GM19324 (cell line): ENCODE measurements around the gene OAS2.
"Not testable (repeated sequence)": the region's sequence is repeated elsewhere in the genome, so short reads cannot be mapped to it uniquely, and the experiment has no call there.

Source experiments
- ATAC-seq: cut with Tn5 transposase; IDR thresholded peaks from one replicate; pipeline ENCODE4 v1.9.1; 2021; ENCODE audit warnings: mild to moderate bottlenecking, moderate library complexity; ENCODE audit not compliant: unreplicated experiment, low FRiP score

Gene OAS2

GRCh38 chr12:112979041-112979680, 842 bp downstream of the OAS2 start:
- ATAC-seq = peak; percentile 28

GRCh38 chr12:112980491-112981158, 2.3 kb downstream of the OAS2 start:
- ATAC-seq = no peak

GRCh38 chr12:112985642-112986290, 7.4 kb downstream of the OAS2 start:
- ATAC-seq = no peak

GRCh38 chr12:112986291-112986800, 8.0 kb downstream of the OAS2 start:
- no peak for ATAC-seq

GRCh38 chr12:112987561-112987960, 9.2 kb downstream of the OAS2 start:
- no peak for ATAC-seq

- no peak for ATAC-seq
Observed at GRCh38 chr12:112988224-112988623, 9.9 kb downstream of the OAS2 start.

- not testable (repeated sequence) for ATAC-seq
Observed at GRCh38 chr12:112988823-112989385, 10.6 kb downstream of the OAS2 start.

- no peak for ATAC-seq
Observed at GRCh38 chr12:112989806-112990205, 11.5 kb downstream of the OAS2 start.

GRCh38 chr12:112992541-112993398, 14.5 kb downstream of the OAS2 start:
- ATAC-seq = no peak

GRCh38 chr12:112995008-112995407, 16.7 kb downstream of the OAS2 start:
- ATAC-seq = no peak

GRCh38 chr12:112996501-112996900, 18.2 kb downstream of the OAS2 start:
- ATAC-seq = no peak

- no peak for ATAC-seq
Observed at GRCh38 chr12:112997506-112997905, 19.2 kb downstream of the OAS2 start.

- peak; percentile 92 for ATAC-seq
Observed at GRCh38 chr12:112998987-112999767, 20.9 kb downstream of the OAS2 start.

GRCh38 chr12:113000433-113000832, 22.1 kb downstream of the OAS2 start:
- no peak for ATAC-seq

- ATAC-seq = no peak
Observed at GRCh38 chr12:113002155-113002554, 23.8 kb downstream of the OAS2 start.

- ATAC-seq = no peak
Observed at GRCh38 chr12:113002676-113003075, 24.4 kb downstream of the OAS2 start.

GRCh38 chr12:113003636-113004035, 25.3 kb downstream of the OAS2 start:
- ATAC-seq = no peak

- no peak for ATAC-seq
Observed at GRCh38 chr12:113005762-113006161, 27.4 kb downstream of the OAS2 start.

- ATAC-seq = no peak
Observed at GRCh38 chr12:113006206-113006605, 27.9 kb downstream of the OAS2 start.

- no peak for ATAC-seq
Observed at GRCh38 chr12:113006641-113007040, 28.3 kb downstream of the OAS2 start.
